SK-N-SH (cell line): Measurements from ENCODE around the gene HYCC1.

Source experiments
- CHD2 ChIP-seq: fragments of 150-350 bp; IDR thresholded peaks from 2 replicates; pipeline ENCODE4 v1.6.1; 2018; ENCODE audit warnings: low read length; ENCODE audit not compliant: partially characterized antibody
- NRF1 ChIP-seq: IDR thresholded peaks from 2 replicates; pipeline ENCODE4 v1.6.1; 2012; ENCODE audit warnings: low read depth, mild to moderate bottlenecking, low read length
- RAD21 ChIP-seq: IDR thresholded peaks from 2 replicates; pipeline ENCODE4 v1.6.1; 2012; ENCODE audit warnings: mild to moderate bottlenecking, low read length
- TAF1 ChIP-seq: IDR thresholded peaks from 2 replicates; pipeline ENCODE4 v1.6.1; 2012; ENCODE audit warnings: low read depth, mild to moderate bottlenecking, low read length, moderate library complexity, borderline replicate concordance
- TF ChIP-seq, protein P1 (sequence below): fragments of 200-600 bp; sonication (generic); IDR thresholded peaks from 2 replicates; pipeline ENCODE4 v1.6.1; 2017; ENCODE audit warnings: antibody characterized with exemption, mild to moderate bottlenecking, moderate library complexity

DNA sequence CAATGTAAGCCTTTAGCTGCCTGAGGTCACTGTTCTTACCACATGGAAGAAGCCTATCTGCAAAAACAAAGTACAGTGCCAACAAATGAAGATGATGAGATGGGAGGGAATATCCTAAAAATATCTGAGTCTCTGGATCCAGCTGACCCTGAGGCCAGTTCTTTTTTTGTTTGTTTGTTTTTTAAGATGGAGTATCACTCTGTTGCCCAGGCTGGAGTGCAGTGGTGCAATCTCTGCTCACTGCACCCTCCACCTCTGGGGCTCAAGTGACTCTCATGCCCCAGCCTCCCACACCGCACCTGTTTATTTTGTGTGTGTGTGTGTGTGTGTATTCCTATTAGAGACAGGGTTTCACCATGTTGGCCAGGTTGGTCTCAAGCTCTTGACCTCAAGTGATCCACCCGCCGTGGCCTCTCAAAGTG lies 44.9 kb downstream of the HYCC1 start:
- TF ChIP-seq NRF1 = no peak
- no peak for TF ChIP-seq RAD21
- TF ChIP-seq, protein P1, sequence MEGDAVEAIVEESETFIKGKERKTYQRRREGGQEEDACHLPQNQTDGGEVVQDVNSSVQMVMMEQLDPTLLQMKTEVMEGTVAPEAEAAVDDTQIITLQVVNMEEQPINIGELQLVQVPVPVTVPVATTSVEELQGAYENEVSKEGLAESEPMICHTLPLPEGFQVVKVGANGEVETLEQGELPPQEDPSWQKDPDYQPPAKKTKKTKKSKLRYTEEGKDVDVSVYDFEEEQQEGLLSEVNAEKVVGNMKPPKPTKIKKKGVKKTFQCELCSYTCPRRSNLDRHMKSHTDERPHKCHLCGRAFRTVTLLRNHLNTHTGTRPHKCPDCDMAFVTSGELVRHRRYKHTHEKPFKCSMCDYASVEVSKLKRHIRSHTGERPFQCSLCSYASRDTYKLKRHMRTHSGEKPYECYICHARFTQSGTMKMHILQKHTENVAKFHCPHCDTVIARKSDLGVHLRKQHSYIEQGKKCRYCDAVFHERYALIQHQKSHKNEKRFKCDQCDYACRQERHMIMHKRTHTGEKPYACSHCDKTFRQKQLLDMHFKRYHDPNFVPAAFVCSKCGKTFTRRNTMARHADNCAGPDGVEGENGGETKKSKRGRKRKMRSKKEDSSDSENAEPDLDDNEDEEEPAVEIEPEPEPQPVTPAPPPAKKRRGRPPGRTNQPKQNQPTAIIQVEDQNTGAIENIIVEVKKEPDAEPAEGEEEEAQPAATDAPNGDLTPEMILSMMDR = no peak
- no peak for TF ChIP-seq CHD2
- no peak for TF ChIP-seq TAF1
